ENCODE results near the gene KIAA1328.

KIAA1328 gene

DNA sequence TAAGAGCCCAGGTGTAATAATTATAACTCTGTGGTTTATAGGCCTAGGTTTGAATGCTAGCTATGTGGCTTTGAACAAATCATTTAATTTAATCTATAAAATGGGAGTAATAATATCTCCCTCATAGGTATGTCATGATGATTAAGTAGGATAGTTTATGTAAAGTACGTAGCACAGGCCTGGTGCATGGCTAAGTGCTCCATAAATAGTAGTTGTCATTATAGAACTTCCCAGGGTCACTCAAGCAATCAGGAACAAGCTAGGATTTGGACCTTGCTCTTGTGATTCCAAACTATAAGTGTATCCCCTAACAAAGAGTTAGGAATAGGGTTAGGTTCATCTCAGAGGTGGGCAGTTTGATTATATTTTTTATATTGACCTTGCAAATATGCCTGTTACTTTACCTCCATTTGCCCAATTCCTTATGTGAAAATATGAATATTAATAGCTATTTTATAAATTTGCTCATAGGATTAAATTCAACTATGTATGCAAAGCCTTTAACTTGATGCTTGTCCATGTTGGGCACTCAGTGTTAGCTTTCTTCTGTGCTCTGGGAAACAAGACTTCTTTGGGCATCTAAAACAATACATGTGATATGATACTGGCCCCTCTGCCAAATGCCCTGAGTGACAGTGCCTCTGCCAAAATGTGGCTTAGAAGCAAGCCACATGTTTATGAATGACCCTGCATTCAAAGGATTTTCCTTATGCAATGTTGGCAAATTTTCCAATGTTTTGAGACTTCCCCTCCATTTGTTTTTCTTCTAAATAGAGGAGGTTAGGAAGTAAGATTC is 353.6 kb downstream of the KIAA1328 start:
- Histone ChIP-seq H3K27me3 (ENCODE audit: control insufficient read depth, insufficient read depth, low read length) (no peaks in the 10 kb centered on the region), H3K36me3 (ENCODE audit: insufficient read depth, low read length) (no peaks in the 10 kb centered on the region), H3K9me3 (replicated peaks; ENCODE audit: low read length) (no peaks in the 10 kb centered on the region), H3K4me3 (ENCODE audit: low read length) (no peak overlapping the region), H3K9ac (ENCODE audit: low read depth, low read length) (no peak overlapping the region), H3K4me1 (ENCODE audit: control insufficient read depth, insufficient read depth, low read length) (no peaks in the 10 kb centered on the region), H3K4me2 (ENCODE audit: low read length) (no peak overlapping the region)

DNA sequence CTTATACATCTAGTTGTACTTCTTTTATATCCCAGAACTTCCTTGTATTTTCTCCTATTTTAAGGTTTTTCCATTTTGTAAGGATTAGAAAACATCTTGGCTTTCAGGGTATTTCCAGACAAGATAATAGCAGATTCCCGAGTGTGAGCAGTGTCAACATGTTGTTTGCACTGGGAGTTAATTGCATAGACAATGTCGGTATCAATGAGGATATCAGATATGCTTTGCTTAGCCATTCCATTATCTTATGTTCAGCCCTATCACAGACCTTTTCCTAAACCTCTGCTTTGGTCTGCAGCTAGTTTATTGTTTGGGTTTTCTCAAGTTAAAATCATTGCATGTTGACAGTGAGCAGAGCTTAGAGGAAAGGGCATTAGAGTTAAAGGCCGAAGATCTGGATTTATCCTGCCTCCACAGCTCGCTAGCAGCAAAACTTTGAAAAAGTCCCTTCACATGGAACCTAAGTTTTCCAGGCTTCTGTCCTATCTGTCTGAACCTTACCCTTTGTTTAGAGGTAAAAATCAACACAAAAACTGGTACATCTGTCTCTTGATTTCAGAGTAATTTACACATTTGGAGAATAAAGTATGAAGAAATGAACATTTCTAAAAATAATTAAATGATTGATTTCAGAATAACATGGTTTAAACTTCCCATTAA is 355.4 kb downstream of the KIAA1328 start:
- Histone ChIP-seq H3K9me3 (replicated peaks; ENCODE audit: low read length) (no peaks in the 10 kb centered on the region), H3K4me2 (ENCODE audit: low read length) (no peak overlapping the region), H3K9ac (ENCODE audit: low read depth, low read length) (no peak overlapping the region), H3K4me1 (ENCODE audit: control insufficient read depth, insufficient read depth, low read length) (no peaks in the 10 kb centered on the region), H3K27me3 (ENCODE audit: control insufficient read depth, insufficient read depth, low read length) (no peaks in the 10 kb centered on the region), H3K36me3 (ENCODE audit: insufficient read depth, low read length) (no peaks in the 10 kb centered on the region), H3K4me3 (ENCODE audit: low read length) (no peak overlapping the region)

DNA sequence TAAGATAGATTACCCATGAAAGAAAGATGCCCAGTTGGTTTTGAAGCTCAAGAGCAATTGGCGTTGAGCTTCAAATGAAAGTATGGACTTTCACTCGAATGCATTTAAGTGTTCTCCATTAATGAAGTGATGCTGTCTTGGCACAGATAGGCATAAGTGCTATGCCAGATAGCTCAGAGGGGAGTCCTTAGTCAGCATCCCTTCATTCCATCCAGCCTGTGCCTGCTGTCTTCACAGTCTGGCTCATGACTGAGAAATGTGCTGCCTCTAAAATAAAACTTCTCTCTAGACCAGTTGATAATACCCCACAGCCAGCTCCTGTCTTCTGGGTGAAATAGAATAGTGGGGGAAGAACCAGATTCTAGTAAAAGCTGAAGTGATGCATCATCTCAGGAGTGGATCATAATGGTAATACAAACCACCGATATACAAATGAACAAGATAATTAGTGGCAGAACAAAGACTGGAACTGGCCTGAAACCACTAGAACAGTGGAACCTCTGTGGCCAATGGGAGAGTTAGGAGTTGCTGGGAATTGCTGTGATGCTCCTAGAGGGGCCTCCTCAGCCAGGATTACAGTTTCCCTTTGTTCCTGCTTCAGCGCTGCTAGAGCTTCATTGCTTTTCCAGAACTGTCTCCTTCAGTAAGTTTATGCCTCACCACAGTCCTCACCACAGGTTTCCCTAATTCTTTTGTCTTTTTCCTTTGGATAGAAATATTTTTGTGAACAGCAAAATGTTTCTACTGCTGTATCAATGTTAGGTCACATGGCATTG is 359.3 kb downstream of the KIAA1328 start:
- no peak overlapping the region for H3K9ac ChIP-seq (ENCODE audit: low read depth, low read length)
- no peaks in the 10 kb centered on the region for H3K4me1 ChIP-seq (ENCODE audit: control insufficient read depth, insufficient read depth, low read length)
- H3K36me3 ChIP-seq (ENCODE audit: insufficient read depth, low read length) = no peaks in the 10 kb centered on the region
- H3K4me3 ChIP-seq (ENCODE audit: low read length) = no peak overlapping the region
- no peak overlapping the region for H3K4me2 ChIP-seq (ENCODE audit: low read length)
- no peaks in the 10 kb centered on the region for H3K27me3 ChIP-seq (ENCODE audit: control insufficient read depth, insufficient read depth, low read length)
- H3K9me3 ChIP-seq (replicated peaks; ENCODE audit: low read length) = no peaks in the 10 kb centered on the region

DNA sequence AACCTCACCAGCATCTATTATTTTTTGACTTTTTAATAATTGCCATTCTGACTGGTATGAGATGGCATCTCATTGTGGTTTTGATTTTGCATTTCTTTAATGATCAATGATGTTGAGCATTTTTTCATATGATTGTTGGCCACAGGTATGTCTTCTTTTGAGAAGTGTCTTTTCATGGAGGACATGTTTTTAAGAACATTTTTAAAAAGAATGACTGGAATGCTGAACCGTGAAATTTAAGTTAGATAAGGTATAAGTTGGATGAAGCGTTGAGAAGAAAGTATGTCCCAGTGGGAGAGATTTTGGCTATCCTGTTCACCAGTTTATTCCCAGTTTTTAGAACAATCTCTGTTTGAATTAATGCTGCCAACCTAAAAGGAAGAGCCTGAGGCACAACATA is 370.8 kb downstream of the KIAA1328 start:
- no peaks in the 10 kb centered on the region for H3K9me3 ChIP-seq (replicated peaks; ENCODE audit: low read length)
- no peaks in the 10 kb centered on the region for H3K27me3 ChIP-seq (ENCODE audit: control insufficient read depth, insufficient read depth, low read length)
- no peaks in the 10 kb centered on the region for H3K4me1 ChIP-seq (ENCODE audit: control insufficient read depth, insufficient read depth, low read length)
- no peak overlapping the region for H3K4me3 ChIP-seq (ENCODE audit: low read length)
- H3K36me3 ChIP-seq (ENCODE audit: insufficient read depth, low read length) = no peaks in the 10 kb centered on the region
- H3K4me2 ChIP-seq (ENCODE audit: low read length) = no peak overlapping the region
- H3K9ac ChIP-seq (ENCODE audit: low read depth, low read length) = no peak overlapping the region

DNA sequence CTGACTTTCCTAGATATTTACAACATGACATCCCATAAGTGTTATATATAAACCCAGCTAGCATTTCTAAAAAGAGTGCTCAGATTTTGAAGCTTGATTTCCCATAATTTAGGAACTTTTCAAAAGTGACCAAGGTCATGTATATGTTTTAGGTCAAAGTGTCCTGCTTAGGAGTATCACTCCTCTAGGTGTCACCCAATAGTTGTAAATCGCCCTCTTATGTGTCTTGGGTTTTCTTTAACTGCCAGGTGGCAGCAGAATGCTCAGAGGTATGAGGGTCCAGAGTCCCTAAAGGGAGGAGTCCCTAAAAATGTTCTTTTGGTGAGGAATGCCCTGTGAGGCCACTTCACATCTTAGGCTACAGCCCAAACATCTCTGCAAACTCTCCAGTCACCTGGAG is 378.4 kb downstream of the KIAA1328 start:
- Histone ChIP-seq H3K27me3 (ENCODE audit: control insufficient read depth, insufficient read depth, low read length) (no peaks in the 10 kb centered on the region), H3K9ac (ENCODE audit: low read depth, low read length) (no peak overlapping the region), H3K4me3 (ENCODE audit: low read length) (no peak overlapping the region), H3K36me3 (ENCODE audit: insufficient read depth, low read length) (no peaks in the 10 kb centered on the region), H3K4me2 (ENCODE audit: low read length) (no peak overlapping the region), H3K4me1 (ENCODE audit: control insufficient read depth, insufficient read depth, low read length) (no peaks in the 10 kb centered on the region), H3K9me3 (replicated peaks; ENCODE audit: low read length) (no peaks in the 10 kb centered on the region)

DNA sequence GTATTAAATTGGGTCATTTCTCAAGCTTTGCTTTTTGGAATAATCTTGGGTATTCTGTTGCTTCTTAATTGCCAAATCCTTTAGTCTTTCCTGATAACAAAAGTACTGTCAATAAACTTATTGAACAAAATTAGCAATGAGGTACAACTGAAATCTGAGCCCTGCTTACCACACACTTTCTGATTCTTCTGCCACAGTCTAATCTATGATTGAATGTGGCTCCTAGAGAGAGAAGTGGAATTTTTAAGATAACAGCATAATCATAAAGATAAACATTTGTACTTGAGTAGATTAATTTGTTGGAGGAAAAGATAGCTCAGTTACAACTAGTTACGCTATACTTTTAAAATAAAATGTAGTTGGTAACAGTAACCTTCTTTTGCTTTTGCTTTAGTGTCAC is 381.9 kb downstream of the KIAA1328 start:
- H3K9ac ChIP-seq (ENCODE audit: low read depth, low read length) = no peak overlapping the region
- H3K4me1 ChIP-seq (ENCODE audit: control insufficient read depth, insufficient read depth, low read length) = no peaks in the 10 kb centered on the region
- H3K9me3 ChIP-seq (replicated peaks; ENCODE audit: low read length) = no peaks in the 10 kb centered on the region
- H3K27me3 ChIP-seq (ENCODE audit: control insufficient read depth, insufficient read depth, low read length) = no peaks in the 10 kb centered on the region
- H3K4me2 ChIP-seq (ENCODE audit: low read length) = no peak overlapping the region
- H3K36me3 ChIP-seq (ENCODE audit: insufficient read depth, low read length) = no peaks in the 10 kb centered on the region
- H3K4me3 ChIP-seq (ENCODE audit: low read length) = no peak overlapping the region

DNA sequence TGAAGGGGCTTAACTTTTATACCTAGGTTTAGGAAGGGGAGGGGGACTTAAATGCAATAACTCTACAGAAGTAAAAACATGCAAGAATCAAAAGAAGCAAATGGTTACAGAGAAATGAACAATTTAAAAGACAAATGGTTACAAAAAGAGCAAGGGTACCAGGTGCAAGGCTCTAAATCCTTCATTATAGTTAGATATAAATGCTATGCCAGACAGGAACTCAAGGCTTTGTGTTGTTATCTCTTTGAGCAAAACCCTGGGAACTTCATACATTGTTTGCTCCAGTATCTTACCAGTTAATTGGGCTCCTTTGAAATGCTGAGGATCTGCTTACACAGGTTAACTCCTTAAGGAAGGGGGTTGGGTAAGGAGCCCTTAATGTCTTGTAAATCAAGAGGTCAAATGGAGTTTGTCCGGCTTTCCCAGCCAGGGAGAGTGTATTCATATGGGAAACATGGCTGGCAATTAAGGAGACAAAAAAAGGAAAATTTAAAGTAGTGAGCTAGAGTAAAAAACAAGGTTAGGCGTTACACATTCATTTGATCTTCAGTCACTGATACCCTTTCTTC is 389.2 kb downstream of the KIAA1328 start:
- no peaks in the 10 kb centered on the region for H3K27me3 ChIP-seq (ENCODE audit: control insufficient read depth, insufficient read depth, low read length)
- no peaks in the 10 kb centered on the region for H3K36me3 ChIP-seq (ENCODE audit: insufficient read depth, low read length)
- no peaks in the 10 kb centered on the region for H3K9me3 ChIP-seq (replicated peaks; ENCODE audit: low read length)
- no peak overlapping the region for H3K4me2 ChIP-seq (ENCODE audit: low read length)
- no peak overlapping the region for H3K9ac ChIP-seq (ENCODE audit: low read depth, low read length)
- H3K4me1 ChIP-seq (ENCODE audit: control insufficient read depth, insufficient read depth, low read length) = no peaks in the 10 kb centered on the region
- H3K4me3 ChIP-seq (ENCODE audit: low read length) = no peak overlapping the region

DNA sequence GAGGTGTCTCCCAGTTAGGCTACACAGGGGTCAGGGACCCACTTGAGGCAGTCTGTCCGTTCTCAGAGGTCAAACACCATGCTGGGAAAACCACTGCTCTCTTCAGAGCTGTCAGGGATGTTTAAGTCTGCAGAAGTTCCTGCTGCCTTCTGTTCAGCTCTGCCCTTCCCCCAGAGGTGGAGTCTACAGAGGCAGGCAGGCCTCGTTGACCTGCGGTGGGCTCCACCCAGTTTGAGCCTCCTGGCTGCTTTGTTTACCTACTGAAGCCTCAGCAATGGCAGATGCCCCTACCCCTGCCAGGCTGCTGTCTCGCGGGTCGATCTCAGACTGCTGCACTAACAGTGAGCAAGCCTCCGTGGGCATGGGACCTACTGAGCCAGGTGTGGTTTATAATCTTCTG is 390.3 kb downstream of the KIAA1328 start:
- H3K27me3 ChIP-seq (ENCODE audit: control insufficient read depth, insufficient read depth, low read length) = no peaks in the 10 kb centered on the region
- no peaks in the 10 kb centered on the region for H3K36me3 ChIP-seq (ENCODE audit: insufficient read depth, low read length)
- no peak overlapping the region for H3K4me2 ChIP-seq (ENCODE audit: low read length)

DNA sequence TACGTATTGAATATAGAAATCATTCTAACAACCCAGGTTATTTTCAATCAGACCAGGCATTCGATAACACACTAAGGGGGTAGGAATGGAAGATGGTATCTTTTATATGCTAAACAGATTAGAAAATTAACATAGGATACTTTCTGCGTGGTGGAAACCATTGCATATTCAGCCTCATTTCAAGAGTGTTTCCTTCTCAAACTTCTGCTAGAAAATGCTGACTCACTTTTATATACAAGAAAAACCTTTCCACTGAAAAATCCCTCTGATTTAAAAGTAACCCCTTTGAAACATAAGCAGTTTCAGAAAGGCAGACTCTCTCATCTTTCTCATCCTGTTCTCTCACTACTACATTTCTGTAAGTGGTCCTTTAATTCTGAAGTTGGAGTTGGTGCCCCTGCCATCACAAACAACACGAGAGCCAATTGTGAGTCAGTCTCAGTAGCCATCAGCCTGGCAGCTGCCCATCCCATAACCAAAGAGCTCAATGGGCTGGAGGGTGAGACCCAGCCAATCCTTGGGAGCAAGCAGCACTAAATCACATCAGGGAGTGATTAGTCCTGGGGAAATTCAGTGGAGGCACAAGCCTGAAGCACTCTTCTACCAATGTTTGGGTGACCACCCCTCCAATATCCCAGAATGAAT is 393.5 kb downstream of the KIAA1328 start:
- Histone ChIP-seq H3K9ac (ENCODE audit: low read depth, low read length) (no peak overlapping the region), H3K4me3 (ENCODE audit: low read length) (no peak overlapping the region), H3K9me3 (replicated peaks; ENCODE audit: low read length) (no peaks in the 10 kb centered on the region), H3K36me3 (ENCODE audit: insufficient read depth, low read length) (no peaks in the 10 kb centered on the region), H3K4me2 (ENCODE audit: low read length) (no peak overlapping the region), H3K27me3 (ENCODE audit: control insufficient read depth, insufficient read depth, low read length) (no peaks in the 10 kb centered on the region), H3K4me1 (ENCODE audit: control insufficient read depth, insufficient read depth, low read length) (no peaks in the 10 kb centered on the region)

More for the DNA sequence above, 390.3 kb downstream of the KIAA1328 start:
- H3K4me3 ChIP-seq (ENCODE audit: low read length) = no peak overlapping the region
- H3K4me1 ChIP-seq (ENCODE audit: control insufficient read depth, insufficient read depth, low read length) = no peaks in the 10 kb centered on the region
- no peak overlapping the region for H3K9ac ChIP-seq (ENCODE audit: low read depth, low read length)
- H3K9me3 ChIP-seq (replicated peaks; ENCODE audit: low read length) = no peaks in the 10 kb centered on the region

DNA sequence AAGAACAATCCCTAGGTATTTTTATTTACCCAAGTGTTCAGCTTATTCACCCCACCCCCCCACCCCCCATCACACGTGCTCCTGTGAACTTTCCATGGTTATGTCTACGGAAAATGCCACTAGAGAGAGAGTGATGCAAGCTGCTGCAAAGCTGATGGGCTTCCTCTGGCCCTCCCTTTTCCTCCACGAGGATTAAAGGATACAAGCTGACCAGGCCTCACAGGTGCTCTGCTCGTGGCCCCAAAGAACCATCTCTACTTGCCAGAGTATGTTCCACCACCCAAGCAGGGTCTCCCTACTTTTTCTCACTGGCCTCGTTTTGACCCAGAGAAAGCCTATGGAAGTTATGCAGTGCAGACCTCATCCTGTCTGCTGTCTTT is 394.1 kb downstream of the KIAA1328 start:
- no peaks in the 10 kb centered on the region for H3K27me3 ChIP-seq (ENCODE audit: control insufficient read depth, insufficient read depth, low read length)
- no peak overlapping the region for H3K9ac ChIP-seq (ENCODE audit: low read depth, low read length)
- H3K4me2 ChIP-seq (ENCODE audit: low read length) = no peak overlapping the region
- H3K36me3 ChIP-seq (ENCODE audit: insufficient read depth, low read length) = no peaks in the 10 kb centered on the region
- H3K9me3 ChIP-seq (replicated peaks; ENCODE audit: low read length) = no peaks in the 10 kb centered on the region
- no peaks in the 10 kb centered on the region for H3K4me1 ChIP-seq (ENCODE audit: control insufficient read depth, insufficient read depth, low read length)
- no peak overlapping the region for H3K4me3 ChIP-seq (ENCODE audit: low read length)

DNA sequence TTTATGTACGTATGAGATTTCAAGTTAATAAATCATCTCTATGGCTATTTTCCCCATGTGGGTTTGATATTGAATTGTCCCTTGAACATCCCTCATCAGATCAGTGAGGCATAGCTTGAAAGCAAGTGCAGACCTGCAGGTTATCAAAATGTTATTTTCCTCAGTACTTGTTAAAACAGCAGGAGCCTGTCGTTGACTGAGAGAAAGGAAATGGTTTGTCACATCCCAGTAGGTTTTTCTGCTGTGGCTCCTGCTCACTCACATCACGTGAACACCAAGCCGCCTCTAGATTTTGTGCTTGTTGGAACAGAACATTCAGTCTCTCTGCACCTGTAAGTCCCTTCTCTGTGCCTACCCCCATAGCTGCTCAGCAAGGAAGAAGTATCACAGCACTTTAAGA is 396.4 kb downstream of the KIAA1328 start:
- Histone ChIP-seq H3K27me3 (ENCODE audit: control insufficient read depth, insufficient read depth, low read length) (no peaks in the 10 kb centered on the region), H3K36me3 (ENCODE audit: insufficient read depth, low read length) (no peaks in the 10 kb centered on the region), H3K9me3 (replicated peaks; ENCODE audit: low read length) (no peaks in the 10 kb centered on the region), H3K4me3 (ENCODE audit: low read length) (no peak overlapping the region), H3K9ac (ENCODE audit: low read depth, low read length) (no peak overlapping the region), H3K4me1 (ENCODE audit: control insufficient read depth, insufficient read depth, low read length) (no peaks in the 10 kb centered on the region), H3K4me2 (ENCODE audit: low read length) (no peak overlapping the region)
